Stimulated activated CD4-positive, alpha-beta T cell treated with anti-CD3 and anti-CD28 coated beads, Interleukin-2, amount 100 ng/mL, for 4 hours (primary cell): ENCODE results near the gene MINK1.
"Not testable (repeated sequence)": the region's sequence is repeated elsewhere in the genome, so short reads cannot be mapped to it uniquely, and the experiment has no call there.

ENCODE experiments used
- DNase-seq: peaks from one replicate; pipeline ENCODE4 v3.0.0-alpha.2; 2020; ENCODE audit warnings: low read depth

Gene MINK1

GRCh38 chr17:4811471-4811870 is 21.7 kb upstream of the MINK1 start:
- DNase-seq = no peak

DNA sequence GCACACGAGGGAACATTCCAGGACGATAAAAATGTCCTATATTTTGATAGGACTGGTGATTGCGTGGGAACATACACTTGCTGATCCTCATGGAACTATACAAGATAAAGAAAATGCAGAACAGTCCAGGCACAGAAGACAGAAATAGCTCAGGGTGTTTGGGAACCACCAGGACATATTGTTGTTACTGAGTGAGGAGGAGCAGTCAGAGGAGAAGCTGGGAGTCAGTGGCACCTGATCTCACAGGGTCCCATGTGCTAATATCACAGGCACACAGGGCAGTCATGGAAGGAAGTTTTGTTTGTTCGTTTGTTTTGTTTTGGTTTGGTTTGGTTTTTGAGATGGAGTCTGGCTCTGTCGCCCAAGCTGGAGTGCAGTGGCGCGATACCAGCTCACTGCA is 20.4 kb upstream of the MINK1 start:
- DNase-seq = no peak

DNA sequence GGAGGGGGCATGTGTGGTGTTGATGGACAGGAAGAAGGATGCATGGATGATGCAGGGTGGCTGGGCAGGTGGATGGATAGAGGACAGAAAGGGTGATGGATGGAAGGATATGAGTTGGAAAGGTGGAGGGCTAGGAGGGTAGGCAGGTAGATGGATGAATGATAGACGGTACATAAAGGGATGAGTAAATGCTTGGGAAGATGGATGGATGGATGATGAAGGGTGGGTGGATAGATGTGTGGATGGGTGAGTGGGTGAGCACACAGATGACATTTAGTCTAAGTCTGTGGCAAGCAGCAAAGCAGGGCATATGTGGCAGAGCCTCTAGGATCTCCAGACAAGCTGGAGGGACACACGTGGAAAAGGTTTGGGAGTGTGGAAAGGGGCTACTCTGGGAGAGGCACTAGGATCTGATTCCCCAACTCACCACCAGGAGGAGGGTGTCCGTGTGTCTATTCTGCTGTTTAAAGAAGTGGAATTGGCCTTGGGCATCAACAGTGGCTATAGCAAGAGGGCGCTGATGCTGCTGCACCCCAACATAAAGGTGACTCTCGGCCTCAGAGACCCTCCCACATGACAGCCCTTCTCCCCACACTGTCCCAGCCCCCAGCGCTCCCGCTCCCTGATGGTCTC is 18.0 kb upstream of the MINK1 start:
- no peak for DNase-seq

GRCh38 chr17:4816826-4817225 is 16.3 kb upstream of the MINK1 start:
- no peak for DNase-seq

DNA sequence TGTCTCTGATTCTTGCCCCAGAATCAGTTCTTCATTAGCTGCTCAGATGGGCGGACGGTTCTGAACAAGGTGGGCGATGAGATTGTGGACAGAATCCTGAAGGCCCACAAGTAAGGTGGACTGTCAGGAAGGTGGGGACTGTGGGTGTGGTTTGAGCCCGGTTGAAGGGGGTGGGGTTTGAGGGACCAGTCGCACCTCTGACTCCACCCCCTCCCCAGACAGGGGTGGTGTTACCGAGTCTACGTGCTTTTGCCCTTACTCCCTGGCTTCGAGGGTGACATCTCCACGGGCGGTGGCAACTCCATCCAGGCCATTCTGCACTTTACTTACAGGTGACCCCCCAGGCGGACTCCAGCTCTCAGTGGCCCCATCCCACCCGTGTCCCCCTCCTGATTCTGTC is 14.9 kb upstream of the MINK1 start:
- DNase-seq = no peak

DNA sequence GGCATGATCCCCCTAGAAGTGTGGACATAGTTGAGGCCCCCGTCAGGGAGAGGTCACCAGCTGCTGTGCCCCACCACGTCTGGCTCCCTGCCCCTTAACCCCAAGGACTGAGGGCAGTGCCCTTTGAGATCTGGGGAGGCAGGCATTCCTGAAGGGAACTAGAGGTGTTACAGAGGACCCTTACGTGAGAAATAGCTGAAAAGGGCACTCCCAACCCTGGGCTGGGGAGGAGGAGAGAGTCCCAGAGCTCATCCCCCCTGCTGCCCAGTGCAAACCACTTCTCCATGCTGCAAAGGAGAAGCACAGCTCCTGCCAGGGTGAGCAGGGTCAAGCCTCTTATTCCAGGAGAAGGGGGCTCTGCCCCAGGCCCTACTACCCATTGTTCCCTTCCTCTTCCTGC is 10.3 kb upstream of the MINK1 start:
- DNase-seq = no peak

GRCh38 chr17:4823373-4824089 is 9.6 kb upstream of the MINK1 start:
- no peak for DNase-seq

GRCh38 chr17:4827399-4827798 is 5.7 kb upstream of the MINK1 start:
- no peak for DNase-seq

GRCh38 chr17:4832829-4833177 is 337 bp upstream of the MINK1 start:
- DNase-seq = not testable (repeated sequence)

- DNase-seq = no peak
Observed at GRCh38 chr17:4833941-4834680, 971 bp downstream of the MINK1 start.

DNA sequence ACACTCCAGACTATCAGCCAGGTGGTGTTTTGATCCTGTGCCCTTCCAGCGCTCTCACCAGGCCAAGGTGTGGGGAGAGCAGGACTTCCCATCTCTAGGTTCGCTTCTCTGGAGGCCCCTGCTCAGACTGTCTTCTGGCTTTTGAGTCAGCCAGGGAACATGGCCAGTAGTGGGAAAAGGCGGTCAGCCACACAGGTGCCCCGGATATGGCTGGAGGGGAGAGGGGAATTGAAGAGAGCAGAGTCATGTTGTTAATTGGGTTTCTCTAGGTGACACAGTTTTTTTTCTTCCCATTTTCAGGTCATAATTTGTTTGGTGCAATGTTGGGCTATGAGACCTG is 1.5 kb downstream of the MINK1 start:
- no peak for DNase-seq

DNA sequence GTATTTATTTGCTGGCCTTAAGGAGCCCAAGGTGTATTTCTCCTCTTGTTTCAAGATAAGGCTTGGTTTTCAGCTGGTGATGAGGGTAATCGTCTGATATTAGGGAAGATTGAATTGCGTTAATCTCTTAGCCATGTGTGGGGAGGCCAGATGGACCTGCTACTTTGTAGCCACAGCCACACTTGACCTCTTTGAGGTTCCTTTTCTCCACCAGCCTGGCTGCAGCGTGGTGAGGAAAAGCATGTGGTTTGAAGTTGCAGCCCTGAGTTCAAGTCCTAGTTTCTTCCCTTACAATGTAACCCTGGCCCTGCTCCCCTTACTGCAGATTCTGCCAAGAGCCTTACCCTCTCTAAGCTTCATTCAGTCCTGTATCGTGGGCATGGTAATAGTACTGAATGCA is 3.1 kb downstream of the MINK1 start:
- no peak for DNase-seq

- DNase-seq = no peak
Observed at GRCh38 chr17:4837471-4838308, 4.5 kb downstream of the MINK1 start.

GRCh38 chr17:4838309-4838785 is 5.2 kb downstream of the MINK1 start:
- DNase-seq = no peak

- DNase-seq = no peak
Observed at GRCh38 chr17:4839221-4839620, 6.1 kb downstream of the MINK1 start.

GRCh38 chr17:4839965-4840892 is 7.1 kb downstream of the MINK1 start:
- DNase-seq = no peak

GRCh38 chr17:4840893-4841242 is 7.7 kb downstream of the MINK1 start:
- DNase-seq = no peak

GRCh38 chr17:4842376-4842775 is 9.2 kb downstream of the MINK1 start:
- DNase-seq = no peak

DNA sequence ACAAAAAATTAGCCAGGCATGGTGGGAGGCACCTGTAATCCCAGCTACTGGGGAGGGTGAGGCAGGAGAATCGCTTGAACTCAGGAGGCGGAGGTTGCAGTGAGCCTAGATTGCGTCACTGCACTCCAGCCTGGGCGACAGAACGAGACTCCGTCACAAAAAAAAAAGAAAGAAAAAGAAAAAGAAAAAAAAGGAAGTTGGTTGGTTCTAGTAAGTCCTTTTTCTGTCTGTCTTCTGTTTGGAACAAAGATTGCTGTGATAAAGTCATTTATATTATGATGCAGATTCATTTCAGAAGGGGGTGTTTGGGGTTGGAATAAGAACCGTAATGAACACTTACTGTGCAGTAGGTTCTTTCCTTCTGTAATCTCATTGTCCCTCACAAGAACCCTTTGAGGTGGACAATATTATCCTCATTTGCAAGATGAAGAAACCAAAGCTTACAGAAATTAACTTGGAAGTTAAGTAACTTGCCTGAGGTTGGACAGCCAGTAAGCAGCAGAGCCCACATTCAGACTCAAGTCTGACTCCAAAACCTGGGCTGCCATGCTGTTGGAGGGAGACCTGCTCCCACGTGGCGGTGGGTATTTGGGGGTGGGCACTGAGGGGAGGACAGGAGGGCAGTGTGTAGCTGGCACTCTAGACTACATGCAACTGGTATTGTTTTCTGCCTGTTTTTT is 10.3 kb downstream of the MINK1 start:
- DNase-seq = no peak

GRCh38 chr17:4845118-4845517 is 12.0 kb downstream of the MINK1 start:
- no peak for DNase-seq
